HG02885 (cell line): ENCODE data around the gene RCOR3.
"Not testable (repeated sequence)": the region's sequence is repeated elsewhere in the genome, so short reads cannot be mapped to it uniquely, and the experiment has no call there.

Experiments
- ATAC-seq: cut with Tn5 transposase; IDR thresholded peaks from one replicate; pipeline ENCODE4 v1.9.1; 2021; ENCODE audit warnings: mild to moderate bottlenecking; ENCODE audit not compliant: unreplicated experiment, poor library complexity

The RCOR3 gene

GRCh38 chr1:211259638-211260126 is 516 bp downstream of the RCOR3 start:
- peak; percentile 11 for ATAC-seq

- ATAC-seq = peak; percentile 37
Measured at GRCh38 chr1:211260141-211261107, 1.3 kb downstream of the RCOR3 start.

- ATAC-seq = no peak
Measured at GRCh38 chr1:211261229-211261628, 2.1 kb downstream of the RCOR3 start.

- ATAC-seq = not testable (repeated sequence)
Measured at GRCh38 chr1:211263022-211263421, 3.9 kb downstream of the RCOR3 start.

GRCh38 chr1:211267204-211267857 is 8.2 kb downstream of the RCOR3 start:
- ATAC-seq = no peak

GRCh38 chr1:211279340-211279739 is 20.2 kb downstream of the RCOR3 start:
- no peak for ATAC-seq

GRCh38 chr1:211280910-211281309 is 21.7 kb downstream of the RCOR3 start:
- ATAC-seq = no peak

GRCh38 chr1:211281320-211282022 is 22.3 kb downstream of the RCOR3 start:
- no peak for ATAC-seq

GRCh38 chr1:211282023-211282373 is 22.8 kb downstream of the RCOR3 start:
- ATAC-seq = no peak

- no peak for ATAC-seq
Measured at GRCh38 chr1:211285196-211285595, 26.0 kb downstream of the RCOR3 start.

GRCh38 chr1:211287218-211287617 is 28.1 kb downstream of the RCOR3 start:
- ATAC-seq = no peak

GRCh38 chr1:211292411-211292810 is 33.2 kb downstream of the RCOR3 start:
- no peak for ATAC-seq

GRCh38 chr1:211296396-211296795 is 37.2 kb downstream of the RCOR3 start:
- ATAC-seq = no peak

GRCh38 chr1:211305044-211305443 is 45.9 kb downstream of the RCOR3 start:
- peak; percentile 99 for ATAC-seq

GRCh38 chr1:211309617-211310016 is 50.5 kb downstream of the RCOR3 start:
- ATAC-seq = no peak

- no peak for ATAC-seq
Measured at GRCh38 chr1:211313392-211313791, 54.2 kb downstream of the RCOR3 start.

- no peak for ATAC-seq
Measured at GRCh38 chr1:211318576-211319280, 59.6 kb downstream of the RCOR3 start.

GRCh38 chr1:211319892-211320291 is 60.7 kb downstream of the RCOR3 start:
- no peak for ATAC-seq

GRCh38 chr1:211320980-211321379 is 61.8 kb downstream of the RCOR3 start:
- no peak for ATAC-seq

- not testable (repeated sequence) for ATAC-seq
Measured at GRCh38 chr1:211321646-211322045, 62.5 kb downstream of the RCOR3 start.
